ENCODE data around the gene ACVRL1.

Gene ACVRL1

DNA sequence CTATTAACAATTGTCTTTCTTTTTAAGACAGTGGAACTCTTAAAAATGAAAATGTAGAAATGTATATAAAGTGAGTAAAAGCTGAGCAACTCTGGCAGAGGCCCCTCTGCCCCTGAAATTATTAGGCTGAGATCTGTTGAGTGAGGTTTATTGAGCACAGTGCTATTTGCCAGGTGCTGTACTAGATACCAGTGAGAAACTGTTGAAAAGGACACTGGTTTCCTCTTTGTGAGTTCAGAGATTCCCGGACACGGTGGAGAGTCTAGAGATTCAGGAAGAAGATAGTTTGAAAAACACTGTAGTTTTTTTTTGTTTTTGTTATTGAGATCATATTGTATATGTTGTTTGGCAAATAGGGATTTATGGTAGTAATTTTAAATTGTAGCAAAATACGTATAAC is 55.4 kb downstream of the ACVRL1 start:
- no peak for DNase-seq (ENCODE audit: low read depth in 2 of 2)

DNA sequence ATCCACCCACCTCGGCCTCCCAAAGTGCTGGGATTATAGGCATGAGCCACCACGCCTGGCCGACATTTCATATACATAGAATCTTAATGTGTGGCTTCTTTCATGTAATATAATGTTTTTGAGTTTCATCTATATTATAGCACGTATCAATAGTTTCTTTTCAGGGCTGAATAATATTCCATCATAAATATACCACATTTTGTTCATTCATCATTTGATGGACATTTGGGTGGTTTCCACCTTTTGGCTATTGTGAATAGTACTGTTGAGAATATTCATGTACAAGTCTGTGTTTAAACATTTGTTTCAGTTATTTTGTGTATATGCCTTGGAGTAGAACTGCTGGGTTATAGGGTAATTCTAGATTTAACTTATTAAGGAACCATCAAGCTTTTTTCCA is 56.2 kb downstream of the ACVRL1 start:
- no peak for DNase-seq (ENCODE audit: low read depth in 2 of 2)

DNA sequence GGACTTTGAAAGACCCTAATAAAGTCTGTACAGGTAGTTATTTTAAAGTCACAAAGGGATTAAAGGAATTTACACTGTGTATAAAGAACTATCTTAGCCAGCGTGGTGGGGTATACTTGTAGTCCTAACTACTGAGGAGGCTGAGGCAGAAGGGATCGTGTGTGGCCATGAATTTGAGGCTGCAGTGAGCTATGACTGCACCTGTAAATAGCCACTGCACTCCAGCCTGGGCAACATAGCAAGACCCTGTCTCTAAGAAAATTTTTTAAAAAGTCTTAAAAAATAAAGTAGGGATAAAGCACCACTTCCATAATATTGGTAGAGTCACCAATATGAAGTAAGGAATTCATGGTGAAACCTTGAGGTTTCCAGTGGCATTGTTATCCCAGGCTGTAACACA is 62.3 kb downstream of the ACVRL1 start:
- no peak for DNase-seq (ENCODE audit: low read depth in 2 of 2)

DNA sequence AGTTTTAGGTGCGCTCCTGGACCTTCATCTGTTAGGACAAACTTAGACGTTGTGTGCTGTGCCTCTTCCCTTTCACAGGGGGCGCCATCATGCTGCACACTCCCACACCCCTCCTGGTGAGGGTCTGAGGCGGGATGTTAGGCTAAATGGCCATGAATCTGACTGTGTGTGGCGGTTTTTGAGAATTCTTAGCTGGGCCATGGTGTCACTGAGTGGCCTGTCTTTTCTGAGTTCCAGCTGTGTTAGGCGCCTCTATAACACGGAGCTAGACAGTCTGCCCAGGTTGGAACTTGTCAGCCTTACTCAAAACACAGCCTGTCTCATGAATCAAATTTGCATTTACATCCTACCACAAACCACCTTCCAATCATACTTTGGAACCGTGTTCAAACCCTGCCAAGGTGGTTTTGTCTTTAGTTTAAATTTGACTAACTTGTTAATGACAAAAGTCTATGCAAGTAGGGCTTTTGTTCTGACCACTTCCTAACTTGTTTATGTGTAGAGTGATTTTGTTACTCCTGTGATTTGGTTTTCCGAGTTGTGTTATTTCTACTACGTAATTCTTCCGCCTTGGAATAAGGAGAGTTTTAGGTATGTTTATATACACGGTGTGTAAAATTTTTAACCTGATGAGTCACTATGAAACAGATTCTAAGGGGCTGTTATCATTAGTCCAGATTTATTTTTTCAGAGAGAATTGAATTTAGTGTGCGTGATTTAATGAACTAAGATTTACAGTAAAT is 63.8 kb downstream of the ACVRL1 start:
- no peak for DNase-seq (ENCODE audit: low read depth in 2 of 2)

DNA sequence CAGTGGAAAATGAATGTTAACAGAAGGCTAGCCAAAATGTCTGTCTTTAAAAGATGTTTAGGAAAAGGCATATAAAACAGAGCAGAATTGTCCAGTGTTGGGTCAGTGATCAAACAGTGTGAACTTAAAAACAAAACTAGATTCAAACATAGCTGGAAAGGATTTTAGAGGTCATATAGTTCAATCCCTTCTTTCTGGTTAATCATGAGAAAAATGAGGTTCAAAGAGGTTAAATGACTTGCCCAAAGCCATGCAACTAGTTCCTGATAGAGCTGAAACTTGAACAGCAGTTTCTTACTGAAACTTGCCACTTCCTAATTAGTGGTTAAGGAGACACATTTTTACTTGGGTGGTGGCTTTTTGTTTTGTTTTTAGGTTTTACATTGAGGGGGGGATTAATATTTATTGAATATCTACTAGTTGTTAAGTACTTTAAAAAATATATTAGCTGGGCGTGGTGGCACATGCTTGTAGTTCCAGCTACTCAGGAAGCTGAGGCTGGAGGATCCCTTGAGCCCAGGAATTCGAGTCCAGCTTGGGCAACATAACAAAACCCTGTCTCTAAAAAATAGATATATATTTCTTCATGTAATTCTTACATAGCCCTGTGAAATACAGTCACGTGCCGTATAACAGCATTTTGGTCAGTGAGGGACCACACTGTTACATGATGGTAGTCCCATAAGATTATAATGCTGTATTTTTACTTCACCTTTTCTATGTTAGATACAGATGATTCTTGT is 64.5 kb downstream of the ACVRL1 start:
- DNase-seq (ENCODE audit: low read depth in 2 of 2) = no peak

DNA sequence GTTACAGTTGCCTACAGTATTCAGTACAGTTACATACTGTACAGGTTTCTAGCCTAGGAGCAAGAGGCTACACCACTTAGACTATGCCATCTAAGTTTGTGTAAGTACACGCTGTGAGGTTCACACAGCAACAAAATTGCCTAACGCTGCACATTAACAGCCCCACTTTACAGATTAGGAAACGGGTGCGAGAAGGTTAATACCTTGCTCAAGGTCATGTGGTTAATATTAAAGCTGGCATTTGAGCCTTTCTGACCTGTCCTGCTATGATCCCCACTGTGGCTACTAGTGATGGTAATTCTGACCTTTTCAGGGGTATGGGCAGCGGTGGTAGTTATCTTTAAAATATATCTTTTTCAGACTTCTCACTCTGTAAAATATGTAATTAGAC is 65.1 kb downstream of the ACVRL1 start:
- DNase-seq (ENCODE audit: low read depth in 2 of 2) = no peak

DNA sequence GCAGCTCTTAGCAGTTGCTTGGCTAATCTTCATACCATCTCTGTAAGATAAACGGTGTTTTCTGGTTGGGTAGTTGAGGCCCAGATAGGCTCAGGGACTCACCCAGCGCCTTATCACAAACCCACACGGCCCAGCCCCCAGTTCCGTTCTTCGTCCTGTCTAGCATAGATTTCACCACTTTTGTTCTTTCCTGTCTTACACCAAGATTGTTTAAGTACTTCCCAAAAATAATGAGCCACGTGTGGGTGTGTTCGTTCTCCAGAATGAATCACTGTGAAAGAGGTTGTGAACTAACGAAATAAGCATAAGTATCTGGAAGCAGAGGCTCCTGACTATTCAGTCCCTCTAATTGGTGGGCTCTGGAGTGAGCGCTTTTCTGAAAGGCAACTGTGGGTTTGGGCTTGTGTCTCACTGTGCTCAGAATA is 65.6 kb downstream of the ACVRL1 start:
- peak in 1 of 2 donors; percentile 37 for DNase-seq (ENCODE audit: low read depth in 2 of 2)

Data from stimulated activated CD4-positive, alpha-beta T cell treated with anti-CD3 and anti-CD28 coated beads, Interleukin-1b, Interleukin-23, amount 100 ng/mL, for 4 hours (primary cell).